GM12891 (cell line): Measurements from ENCODE around the gene TBP.

Experiments
- POLR2A ChIP-seq: IDR thresholded peaks from 2 replicates; pipeline ENCODE4 v1.6.1; 2011; ENCODE audit warnings: low read depth, low read length, control low read depth
- POLR2AphosphoS5 ChIP-seq: IDR thresholded peaks from 2 replicates; pipeline ENCODE4 v1.6.1; 2011; ENCODE audit warnings: low read depth, low read length, control low read depth

DNA sequence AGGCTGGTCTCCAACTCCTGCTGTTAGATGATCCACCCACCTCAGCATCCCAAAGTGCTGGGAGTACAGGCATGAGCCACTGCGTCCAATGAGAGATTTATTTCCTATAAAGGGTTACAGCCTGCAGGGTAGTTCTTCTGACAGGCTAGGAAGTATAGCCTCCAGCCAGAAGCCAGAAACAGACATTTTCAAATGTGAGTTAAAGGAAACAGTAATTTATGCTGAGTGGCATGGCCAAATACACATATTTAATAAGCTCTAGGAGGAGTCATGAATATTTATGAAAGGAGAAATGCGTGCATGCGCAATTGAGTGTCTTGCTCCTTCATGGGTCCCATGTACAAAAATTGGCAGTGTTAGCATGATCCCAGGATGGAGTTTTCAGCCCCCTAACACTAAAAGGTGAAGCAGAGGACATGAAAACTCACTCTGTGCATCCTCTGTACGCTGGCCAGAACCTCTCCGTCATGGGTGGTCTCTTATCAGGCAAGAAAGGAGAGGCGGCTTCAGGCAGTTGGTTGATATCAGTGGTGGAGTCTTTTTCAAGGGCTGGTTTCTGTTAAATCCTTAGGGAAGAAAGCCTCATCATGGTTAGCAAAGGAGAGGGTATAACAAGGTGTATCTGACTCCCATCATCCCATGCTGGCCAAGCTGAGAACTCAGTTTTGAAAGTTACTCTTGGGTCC lies 51.5 kb downstream of the TBP start:
- no peak for TF ChIP-seq POLR2A
- no peak for TF ChIP-seq POLR2AphosphoS5
